GM12878 (cell line): ENCODE measurements around the gene C16orf86. TPM values are rescaled to one million over a fixed set of nuclear protein-coding genes. Genes with fewer than 3 reads are reported as not detected.

Experiments
- FOXM1 ChIP-seq: IDR thresholded peaks from 2 replicates; pipeline ENCODE4 v1.6.1; 2012; ENCODE audit warnings: low read depth, mild to moderate bottlenecking, inconsistent platforms, low read length, moderate library complexity
- GABPA ChIP-seq: IDR thresholded peaks from 2 replicates; pipeline ENCODE4 v1.6.1; 2014; ENCODE audit warnings: antibody characterized with exemption, low read depth, mild to moderate bottlenecking, inconsistent platforms
- HDAC2 ChIP-seq: fragments of 200-600 bp; sonication (generic); IDR thresholded peaks from 2 replicates; pipeline ENCODE4 v1.6.1; 2017
- PAX5 ChIP-seq: IDR thresholded peaks from 2 replicates; pipeline ENCODE4 v1.6.1; 2011; ENCODE audit warnings: low read depth, low read length, borderline replicate concordance
- SIN3A ChIP-seq: IDR thresholded peaks from 2 replicates; pipeline ENCODE4 v1.6.1; 2012; ENCODE audit warnings: low read depth, low read length, improper control_type of control experiment
- WRNIP1 ChIP-seq: IDR thresholded peaks from 2 replicates; pipeline ENCODE4 v1.6.1; 2011; ENCODE audit warnings: low read depth, low read length, improper control_type of control experiment, borderline replicate concordance
- ZZZ3 ChIP-seq: IDR thresholded peaks from 2 replicates; pipeline ENCODE4 v1.6.1; 2011; ENCODE audit warnings: low read depth; ENCODE audit not compliant: control insufficient read depth, insufficient read length
- polyA plus RNA-seq, 11 experiments: library from polyadenylated mRNA; depleted of rRNA in 4 of 11; unstranded in 6 of 11; stranded (reverse) in 5 of 11; fragments of >200 nt; fragmentation: Nextera tagmentation in 4 of 11; fragmentation: Illumina TruSeq in 1 of 11; extraction: Ambion mirVana in 4 of 11; extraction: Trizol in 1 of 11; gene quantifications; 1 replicate in 1 of 11; 2 replicates in 10 of 11; pipeline versions ENCODE4 v1.2.1 to v1.2.3, GENCODE V29; 2011 to 2016; ENCODE audit warnings: inconsistent platforms in 2 of 11, missing spikeins in 2 of 11, low read depth in 1 of 11
- total RNA-seq, 4 experiments: library from RNA; depleted of rRNA in 3 of 4; stranded (reverse); fragments of >200 nt in 3 of 4; fragmentation: Illumina TruSeq in 1 of 4; extraction: Trizol in 1 of 4; gene quantifications; 2 replicates each; pipeline versions ENCODE4 v1.2.1 to v1.2.3, GENCODE V29; 2013 to 2021
- TF ChIP-seq, protein P1 (sequence below): IDR thresholded peaks from 2 replicates; pipeline ENCODE4 v1.6.1; 2012; ENCODE audit warnings: improper control_type of control experiment, low read depth, low read length; ENCODE audit not compliant: insufficient replicate concordance
- TF ChIP-seq, protein P2 (sequence below): IDR thresholded peaks from 2 replicates; pipeline ENCODE4 v1.6.1; 2012; ENCODE audit warnings: low read depth, low read length, improper control_type of control experiment
- TF ChIP-seq, protein P3 (sequence below): fragments of 450-650 bp; IDR thresholded peaks from 2 replicates; pipeline ENCODE4 v1.6.1; 2017; ENCODE audit warnings: mild to moderate bottlenecking, moderate library complexity
- TF ChIP-seq, protein P4 (sequence below): IDR thresholded peaks from 2 replicates; pipeline ENCODE4 v1.6.1; 2011; ENCODE audit warnings: borderline replicate concordance, low read depth, mild to moderate bottlenecking, moderate library complexity, low read length; ENCODE audit not compliant: insufficient read depth, poor library complexity, severe bottlenecking
- TF ChIP-seq, protein P5 (sequence below): IDR thresholded peaks from 2 replicates; pipeline ENCODE4 v1.6.1; 2011; ENCODE audit warnings: low read depth, low read length, improper control_type of control experiment, borderline replicate concordance
- TF ChIP-seq, protein P6 (sequence below): fragments of 450-650 bp; IDR thresholded peaks from 2 replicates; pipeline ENCODE4 v1.6.1; 2016; ENCODE audit warnings: mild to moderate bottlenecking

C16orf86 gene
- total and polyA plus RNA-seq, 10 of the 15 experiments (the other 5 are each of a cell fraction or from before 2014, with no cell fraction given): 0.11 to 3.3 (median 1.6) TPM

DNA sequence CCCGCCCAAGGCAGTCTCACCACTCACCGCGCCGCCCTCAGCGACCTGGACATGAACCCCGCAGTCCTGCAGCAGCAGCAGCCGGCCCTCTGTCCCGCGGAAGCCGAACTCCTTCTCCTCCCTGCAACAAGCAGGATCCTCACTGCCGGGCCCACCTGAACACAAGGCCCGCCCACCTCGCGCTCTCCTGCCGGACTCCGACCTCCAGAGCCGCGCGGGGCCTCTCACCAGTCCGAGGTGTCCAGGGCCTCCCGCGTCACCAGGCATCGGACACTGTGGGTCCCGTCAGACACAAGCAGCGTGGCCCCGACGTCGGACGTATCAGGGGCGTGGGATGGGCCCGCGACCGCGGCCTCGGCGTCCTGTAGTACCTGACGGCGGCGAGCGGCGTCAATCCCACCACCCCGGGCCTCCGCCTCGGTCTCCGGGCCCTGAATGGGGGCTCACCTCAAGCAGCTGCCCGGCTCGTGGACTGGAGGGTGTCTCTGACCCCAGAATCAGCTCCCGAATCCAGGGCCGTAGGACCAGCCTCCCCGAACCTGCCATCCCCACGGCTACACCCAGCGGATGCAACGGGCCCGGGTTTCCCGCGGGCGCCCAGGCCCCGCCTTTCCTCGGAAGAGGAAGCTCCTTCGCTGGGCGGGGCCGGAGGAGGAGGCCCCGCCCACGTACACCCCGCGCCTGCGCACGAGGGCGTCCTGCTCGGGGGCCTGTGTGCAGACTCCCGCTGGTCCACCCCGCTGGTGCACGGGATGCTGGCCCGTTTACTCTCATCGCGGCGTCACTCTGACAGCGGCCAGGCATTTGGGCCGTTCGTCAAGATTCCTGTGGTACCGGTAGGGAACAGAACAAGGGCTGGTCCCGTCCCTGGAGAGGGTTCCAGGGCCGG, 6.7 kb upstream of the C16orf86 start, which contains the start of gene ACD (continued):
- TF ChIP-seq, protein P1, sequence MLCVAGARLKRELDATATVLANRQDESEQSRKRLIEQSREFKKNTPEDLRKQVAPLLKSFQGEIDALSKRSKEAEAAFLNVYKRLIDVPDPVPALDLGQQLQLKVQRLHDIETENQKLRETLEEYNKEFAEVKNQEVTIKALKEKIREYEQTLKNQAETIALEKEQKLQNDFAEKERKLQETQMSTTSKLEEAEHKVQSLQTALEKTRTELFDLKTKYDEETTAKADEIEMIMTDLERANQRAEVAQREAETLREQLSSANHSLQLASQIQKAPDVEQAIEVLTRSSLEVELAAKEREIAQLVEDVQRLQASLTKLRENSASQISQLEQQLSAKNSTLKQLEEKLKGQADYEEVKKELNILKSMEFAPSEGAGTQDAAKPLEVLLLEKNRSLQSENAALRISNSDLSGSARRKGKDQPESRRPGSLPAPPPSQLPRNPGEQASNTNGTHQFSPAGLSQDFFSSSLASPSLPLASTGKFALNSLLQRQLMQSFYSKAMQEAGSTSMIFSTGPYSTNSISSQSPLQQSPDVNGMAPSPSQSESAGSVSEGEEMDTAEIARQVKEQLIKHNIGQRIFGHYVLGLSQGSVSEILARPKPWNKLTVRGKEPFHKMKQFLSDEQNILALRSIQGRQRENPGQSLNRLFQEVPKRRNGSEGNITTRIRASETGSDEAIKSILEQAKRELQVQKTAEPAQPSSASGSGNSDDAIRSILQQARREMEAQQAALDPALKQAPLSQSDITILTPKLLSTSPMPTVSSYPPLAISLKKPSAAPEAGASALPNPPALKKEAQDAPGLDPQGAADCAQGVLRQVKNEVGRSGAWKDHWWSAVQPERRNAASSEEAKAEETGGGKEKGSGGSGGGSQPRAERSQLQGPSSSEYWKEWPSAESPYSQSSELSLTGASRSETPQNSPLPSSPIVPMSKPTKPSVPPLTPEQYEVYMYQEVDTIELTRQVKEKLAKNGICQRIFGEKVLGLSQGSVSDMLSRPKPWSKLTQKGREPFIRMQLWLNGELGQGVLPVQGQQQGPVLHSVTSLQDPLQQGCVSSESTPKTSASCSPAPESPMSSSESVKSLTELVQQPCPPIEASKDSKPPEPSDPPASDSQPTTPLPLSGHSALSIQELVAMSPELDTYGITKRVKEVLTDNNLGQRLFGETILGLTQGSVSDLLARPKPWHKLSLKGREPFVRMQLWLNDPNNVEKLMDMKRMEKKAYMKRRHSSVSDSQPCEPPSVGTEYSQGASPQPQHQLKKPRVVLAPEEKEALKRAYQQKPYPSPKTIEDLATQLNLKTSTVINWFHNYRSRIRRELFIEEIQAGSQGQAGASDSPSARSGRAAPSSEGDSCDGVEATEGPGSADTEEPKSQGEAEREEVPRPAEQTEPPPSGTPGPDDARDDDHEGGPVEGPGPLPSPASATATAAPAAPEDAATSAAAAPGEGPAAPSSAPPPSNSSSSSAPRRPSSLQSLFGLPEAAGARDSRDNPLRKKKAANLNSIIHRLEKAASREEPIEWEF: no peak
- no peak for TF ChIP-seq PAX5
- TF ChIP-seq SIN3A: peak; percentile 90
- no peak for TF ChIP-seq WRNIP1
- no peak for TF ChIP-seq GABPA
- TF ChIP-seq, protein P2, sequence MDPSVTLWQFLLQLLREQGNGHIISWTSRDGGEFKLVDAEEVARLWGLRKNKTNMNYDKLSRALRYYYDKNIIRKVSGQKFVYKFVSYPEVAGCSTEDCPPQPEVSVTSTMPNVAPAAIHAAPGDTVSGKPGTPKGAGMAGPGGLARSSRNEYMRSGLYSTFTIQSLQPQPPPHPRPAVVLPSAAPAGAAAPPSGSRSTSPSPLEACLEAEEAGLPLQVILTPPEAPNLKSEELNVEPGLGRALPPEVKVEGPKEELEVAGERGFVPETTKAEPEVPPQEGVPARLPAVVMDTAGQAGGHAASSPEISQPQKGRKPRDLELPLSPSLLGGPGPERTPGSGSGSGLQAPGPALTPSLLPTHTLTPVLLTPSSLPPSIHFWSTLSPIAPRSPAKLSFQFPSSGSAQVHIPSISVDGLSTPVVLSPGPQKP: peak; percentile 73; the same call in 1 of the 2 replicates
- TF ChIP-seq FOXM1: no peak
- TF ChIP-seq HDAC2: no peak
- TF ChIP-seq, protein P3, sequence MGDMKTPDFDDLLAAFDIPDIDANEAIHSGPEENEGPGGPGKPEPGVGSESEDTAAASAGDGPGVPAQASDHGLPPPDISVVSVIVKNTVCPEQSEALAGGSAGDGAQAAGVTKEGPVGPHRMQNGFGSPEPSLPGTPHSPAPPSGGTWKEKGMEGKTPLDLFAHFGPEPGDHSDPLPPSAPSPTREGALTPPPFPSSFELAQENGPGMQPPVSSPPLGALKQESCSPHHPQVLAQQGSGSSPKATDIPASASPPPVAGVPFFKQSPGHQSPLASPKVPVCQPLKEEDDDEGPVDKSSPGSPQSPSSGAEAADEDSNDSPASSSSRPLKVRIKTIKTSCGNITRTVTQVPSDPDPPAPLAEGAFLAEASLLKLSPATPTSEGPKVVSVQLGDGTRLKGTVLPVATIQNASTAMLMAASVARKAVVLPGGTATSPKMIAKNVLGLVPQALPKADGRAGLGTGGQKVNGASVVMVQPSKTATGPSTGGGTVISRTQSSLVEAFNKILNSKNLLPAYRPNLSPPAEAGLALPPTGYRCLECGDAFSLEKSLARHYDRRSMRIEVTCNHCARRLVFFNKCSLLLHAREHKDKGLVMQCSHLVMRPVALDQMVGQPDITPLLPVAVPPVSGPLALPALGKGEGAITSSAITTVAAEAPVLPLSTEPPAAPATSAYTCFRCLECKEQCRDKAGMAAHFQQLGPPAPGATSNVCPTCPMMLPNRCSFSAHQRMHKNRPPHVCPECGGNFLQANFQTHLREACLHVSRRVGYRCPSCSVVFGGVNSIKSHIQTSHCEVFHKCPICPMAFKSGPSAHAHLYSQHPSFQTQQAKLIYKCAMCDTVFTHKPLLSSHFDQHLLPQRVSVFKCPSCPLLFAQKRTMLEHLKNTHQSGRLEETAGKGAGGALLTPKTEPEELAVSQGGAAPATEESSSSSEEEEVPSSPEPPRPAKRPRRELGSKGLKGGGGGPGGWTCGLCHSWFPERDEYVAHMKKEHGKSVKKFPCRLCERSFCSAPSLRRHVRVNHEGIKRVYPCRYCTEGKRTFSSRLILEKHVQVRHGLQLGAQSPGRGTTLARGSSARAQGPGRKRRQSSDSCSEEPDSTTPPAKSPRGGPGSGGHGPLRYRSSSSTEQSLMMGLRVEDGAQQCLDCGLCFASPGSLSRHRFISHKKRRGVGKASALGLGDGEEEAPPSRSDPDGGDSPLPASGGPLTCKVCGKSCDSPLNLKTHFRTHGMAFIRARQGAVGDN: no peak; the same call in 1 of the 2 replicates
- TF ChIP-seq ZZZ3: no peak
- TF ChIP-seq, protein P4, sequence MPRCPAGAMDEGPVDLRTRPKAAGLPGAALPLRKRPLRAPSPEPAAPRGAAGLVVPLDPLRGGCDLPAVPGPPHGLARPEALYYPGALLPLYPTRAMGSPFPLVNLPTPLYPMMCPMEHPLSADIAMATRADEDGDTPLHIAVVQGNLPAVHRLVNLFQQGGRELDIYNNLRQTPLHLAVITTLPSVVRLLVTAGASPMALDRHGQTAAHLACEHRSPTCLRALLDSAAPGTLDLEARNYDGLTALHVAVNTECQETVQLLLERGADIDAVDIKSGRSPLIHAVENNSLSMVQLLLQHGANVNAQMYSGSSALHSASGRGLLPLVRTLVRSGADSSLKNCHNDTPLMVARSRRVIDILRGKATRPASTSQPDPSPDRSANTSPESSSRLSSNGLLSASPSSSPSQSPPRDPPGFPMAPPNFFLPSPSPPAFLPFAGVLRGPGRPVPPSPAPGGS: no peak
- TF ChIP-seq, protein P5, sequence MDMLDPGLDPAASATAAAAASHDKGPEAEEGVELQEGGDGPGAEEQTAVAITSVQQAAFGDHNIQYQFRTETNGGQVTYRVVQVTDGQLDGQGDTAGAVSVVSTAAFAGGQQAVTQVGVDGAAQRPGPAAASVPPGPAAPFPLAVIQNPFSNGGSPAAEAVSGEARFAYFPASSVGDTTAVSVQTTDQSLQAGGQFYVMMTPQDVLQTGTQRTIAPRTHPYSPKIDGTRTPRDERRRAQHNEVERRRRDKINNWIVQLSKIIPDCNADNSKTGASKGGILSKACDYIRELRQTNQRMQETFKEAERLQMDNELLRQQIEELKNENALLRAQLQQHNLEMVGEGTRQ: no peak
- TF ChIP-seq, protein P6, sequence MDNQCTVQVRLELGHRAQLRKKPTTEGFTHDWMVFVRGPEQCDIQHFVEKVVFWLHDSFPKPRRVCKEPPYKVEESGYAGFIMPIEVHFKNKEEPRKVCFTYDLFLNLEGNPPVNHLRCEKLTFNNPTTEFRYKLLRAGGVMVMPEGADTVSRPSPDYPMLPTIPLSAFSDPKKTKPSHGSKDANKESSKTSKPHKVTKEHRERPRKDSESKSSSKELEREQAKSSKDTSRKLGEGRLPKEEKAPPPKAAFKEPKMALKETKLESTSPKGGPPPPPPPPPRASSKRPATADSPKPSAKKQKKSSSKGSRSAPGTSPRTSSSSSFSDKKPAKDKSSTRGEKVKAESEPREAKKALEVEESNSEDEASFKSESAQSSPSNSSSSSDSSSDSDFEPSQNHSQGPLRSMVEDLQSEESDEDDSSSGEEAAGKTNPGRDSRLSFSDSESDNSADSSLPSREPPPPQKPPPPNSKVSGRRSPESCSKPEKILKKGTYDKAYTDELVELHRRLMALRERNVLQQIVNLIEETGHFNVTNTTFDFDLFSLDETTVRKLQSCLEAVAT: no peak
